GM12874 (cell line): ENCODE data around the gene EML4.

Source experiments
- TF ChIP-seq, protein P1 (sequence below): IDR thresholded peaks from 2 replicates; pipeline ENCODE4 v1.5.1; 2011; ENCODE audit warnings: low read depth, mild to moderate bottlenecking, control low read depth, low read length, moderate library complexity; ENCODE audit not compliant: insufficient read depth

The EML4 gene, protein sequence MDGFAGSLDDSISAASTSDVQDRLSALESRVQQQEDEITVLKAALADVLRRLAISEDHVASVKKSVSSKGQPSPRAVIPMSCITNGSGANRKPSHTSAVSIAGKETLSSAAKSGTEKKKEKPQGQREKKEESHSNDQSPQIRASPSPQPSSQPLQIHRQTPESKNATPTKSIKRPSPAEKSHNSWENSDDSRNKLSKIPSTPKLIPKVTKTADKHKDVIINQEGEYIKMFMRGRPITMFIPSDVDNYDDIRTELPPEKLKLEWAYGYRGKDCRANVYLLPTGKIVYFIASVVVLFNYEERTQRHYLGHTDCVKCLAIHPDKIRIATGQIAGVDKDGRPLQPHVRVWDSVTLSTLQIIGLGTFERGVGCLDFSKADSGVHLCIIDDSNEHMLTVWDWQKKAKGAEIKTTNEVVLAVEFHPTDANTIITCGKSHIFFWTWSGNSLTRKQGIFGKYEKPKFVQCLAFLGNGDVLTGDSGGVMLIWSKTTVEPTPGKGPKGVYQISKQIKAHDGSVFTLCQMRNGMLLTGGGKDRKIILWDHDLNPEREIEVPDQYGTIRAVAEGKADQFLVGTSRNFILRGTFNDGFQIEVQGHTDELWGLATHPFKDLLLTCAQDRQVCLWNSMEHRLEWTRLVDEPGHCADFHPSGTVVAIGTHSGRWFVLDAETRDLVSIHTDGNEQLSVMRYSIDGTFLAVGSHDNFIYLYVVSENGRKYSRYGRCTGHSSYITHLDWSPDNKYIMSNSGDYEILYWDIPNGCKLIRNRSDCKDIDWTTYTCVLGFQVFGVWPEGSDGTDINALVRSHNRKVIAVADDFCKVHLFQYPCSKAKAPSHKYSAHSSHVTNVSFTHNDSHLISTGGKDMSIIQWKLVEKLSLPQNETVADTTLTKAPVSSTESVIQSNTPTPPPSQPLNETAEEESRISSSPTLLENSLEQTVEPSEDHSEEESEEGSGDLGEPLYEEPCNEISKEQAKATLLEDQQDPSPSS

DNA sequence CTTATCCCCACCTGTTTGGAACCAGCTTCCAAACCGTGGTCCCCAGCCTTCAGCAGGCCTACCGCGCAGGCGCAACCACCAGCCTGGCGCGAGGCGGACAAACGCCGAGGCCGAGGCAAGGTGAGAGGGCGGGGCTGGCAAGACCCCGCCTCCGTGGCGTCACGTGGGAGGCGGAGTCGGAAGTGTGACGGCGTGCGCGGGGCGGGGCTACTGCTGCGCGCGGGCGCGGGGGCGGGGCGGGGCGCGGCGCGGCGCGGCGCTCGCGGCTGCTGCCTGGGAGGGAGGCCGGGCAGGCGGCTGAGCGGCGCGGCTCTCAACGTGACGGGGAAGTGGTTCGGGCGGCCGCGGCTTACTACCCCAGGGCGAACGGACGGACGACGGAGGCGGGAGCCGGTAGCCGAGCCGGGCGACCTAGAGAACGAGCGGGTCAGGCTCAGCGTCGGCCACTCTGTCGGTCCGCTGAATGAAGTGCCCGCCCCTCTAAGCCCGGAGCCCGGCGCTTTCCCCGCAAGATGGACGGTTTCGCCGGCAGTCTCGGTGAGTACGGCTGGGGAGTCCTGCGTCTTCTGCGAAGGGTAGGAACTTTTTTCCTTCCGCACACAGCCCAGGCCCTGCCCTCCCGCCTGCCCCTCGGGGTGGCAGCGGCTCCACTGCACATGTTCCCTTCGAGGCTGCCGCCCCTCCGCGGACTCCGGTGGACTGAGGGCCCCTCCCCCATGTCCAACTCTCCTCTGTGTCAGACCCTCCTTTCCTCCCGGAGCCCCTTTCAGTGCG is at the start of gene EML4:
EML4 (plus strand) TSS at position 254 of the 774 bp plus-strand sequence; CDS start at position 513, 259 bp downstream.
- TF ChIP-seq, protein P1, sequence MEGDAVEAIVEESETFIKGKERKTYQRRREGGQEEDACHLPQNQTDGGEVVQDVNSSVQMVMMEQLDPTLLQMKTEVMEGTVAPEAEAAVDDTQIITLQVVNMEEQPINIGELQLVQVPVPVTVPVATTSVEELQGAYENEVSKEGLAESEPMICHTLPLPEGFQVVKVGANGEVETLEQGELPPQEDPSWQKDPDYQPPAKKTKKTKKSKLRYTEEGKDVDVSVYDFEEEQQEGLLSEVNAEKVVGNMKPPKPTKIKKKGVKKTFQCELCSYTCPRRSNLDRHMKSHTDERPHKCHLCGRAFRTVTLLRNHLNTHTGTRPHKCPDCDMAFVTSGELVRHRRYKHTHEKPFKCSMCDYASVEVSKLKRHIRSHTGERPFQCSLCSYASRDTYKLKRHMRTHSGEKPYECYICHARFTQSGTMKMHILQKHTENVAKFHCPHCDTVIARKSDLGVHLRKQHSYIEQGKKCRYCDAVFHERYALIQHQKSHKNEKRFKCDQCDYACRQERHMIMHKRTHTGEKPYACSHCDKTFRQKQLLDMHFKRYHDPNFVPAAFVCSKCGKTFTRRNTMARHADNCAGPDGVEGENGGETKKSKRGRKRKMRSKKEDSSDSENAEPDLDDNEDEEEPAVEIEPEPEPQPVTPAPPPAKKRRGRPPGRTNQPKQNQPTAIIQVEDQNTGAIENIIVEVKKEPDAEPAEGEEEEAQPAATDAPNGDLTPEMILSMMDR: no peak

DNA sequence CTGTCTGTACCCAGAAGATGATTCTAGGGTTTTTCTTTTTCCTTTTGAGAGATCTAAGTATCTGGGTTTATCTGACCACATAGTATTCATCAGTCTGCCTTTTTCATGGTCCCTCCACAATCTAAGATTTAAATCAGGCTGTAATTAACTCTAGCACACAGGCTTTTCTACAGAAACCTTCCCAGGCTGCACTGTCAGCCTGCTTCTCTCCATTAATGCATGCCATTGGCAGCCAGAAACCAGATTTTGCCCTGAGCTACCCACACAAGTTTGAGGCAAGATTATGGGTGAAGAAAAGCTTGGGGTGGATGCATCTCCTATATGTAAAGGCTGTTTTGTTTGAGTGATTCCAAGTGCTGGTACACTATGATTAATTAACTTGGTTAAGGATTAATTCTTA is 45.7 kb upstream of the EML4 start:
- TF ChIP-seq, protein P1: no peak

DNA sequence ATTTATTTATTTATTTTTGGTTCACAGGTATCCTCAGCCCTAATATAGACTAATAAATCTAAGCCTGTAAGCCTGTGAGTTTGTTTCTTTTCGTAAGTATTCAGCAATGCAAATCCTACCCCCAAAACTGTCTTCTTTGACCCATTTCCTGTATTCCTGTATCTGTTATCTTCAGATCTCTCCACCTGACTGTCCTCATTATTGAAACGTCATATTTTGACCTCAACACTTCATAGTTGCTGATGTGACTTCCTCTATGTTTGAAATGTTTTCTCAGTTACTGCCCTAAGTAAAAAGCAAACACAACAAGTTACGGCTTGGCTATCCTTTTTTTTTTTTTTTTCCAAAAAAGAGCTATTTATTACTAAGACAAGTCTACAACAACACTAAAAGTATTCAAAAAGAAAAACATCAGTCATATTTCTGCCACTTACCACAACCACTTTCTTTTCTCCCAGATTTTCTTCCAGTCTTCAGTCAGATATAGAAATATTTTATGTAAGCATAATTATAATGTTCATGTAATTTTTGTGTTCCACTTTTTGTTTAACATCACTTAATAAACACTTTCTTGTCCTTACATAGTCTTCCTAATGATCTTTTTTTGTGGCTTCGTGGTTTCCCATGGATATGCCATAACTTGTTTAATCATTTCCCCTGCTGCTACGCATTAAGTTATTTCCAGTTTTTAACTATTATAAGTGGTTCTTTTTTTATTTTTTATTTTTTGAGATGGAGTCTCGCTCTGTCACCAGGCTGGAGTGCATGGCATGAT is 45.0 kb upstream of the EML4 start:
- TF ChIP-seq, protein P1: no peak

DNA sequence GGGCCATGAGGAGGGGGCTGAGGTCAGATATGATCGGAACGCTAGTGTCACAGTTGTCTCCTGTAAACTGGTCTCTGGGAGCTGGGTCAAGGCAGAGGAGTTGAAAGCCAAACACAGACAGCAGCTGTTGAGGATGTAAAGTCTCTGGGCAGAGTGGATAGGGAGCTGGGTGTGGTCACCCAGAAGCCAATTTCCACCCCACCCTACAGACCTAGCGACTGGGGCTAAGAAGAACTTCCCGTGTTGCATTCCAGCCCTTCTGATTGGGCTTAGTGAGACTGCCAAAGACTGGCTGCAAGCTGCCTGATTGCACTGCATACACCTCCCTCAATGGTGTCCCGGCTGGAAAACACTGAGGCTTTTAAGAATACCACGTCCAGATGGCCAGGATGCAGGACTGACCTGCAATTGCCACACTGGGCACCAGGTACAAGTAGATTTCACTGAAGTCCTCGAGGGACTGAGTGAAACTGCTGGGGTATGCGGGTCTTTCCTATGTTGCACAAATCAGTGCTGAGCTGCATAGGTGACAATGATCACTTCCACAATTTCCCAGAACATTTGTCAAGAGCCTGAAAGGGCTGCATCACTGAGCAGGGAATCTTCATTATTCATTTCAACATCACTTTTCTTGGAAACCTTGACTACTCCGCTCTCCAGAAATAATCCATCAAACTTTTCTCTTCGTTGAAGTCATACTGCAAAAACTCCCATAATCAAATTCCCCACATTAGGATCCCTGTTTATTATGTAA is 43.1 kb upstream of the EML4 start:
- TF ChIP-seq, protein P1: no peak

DNA sequence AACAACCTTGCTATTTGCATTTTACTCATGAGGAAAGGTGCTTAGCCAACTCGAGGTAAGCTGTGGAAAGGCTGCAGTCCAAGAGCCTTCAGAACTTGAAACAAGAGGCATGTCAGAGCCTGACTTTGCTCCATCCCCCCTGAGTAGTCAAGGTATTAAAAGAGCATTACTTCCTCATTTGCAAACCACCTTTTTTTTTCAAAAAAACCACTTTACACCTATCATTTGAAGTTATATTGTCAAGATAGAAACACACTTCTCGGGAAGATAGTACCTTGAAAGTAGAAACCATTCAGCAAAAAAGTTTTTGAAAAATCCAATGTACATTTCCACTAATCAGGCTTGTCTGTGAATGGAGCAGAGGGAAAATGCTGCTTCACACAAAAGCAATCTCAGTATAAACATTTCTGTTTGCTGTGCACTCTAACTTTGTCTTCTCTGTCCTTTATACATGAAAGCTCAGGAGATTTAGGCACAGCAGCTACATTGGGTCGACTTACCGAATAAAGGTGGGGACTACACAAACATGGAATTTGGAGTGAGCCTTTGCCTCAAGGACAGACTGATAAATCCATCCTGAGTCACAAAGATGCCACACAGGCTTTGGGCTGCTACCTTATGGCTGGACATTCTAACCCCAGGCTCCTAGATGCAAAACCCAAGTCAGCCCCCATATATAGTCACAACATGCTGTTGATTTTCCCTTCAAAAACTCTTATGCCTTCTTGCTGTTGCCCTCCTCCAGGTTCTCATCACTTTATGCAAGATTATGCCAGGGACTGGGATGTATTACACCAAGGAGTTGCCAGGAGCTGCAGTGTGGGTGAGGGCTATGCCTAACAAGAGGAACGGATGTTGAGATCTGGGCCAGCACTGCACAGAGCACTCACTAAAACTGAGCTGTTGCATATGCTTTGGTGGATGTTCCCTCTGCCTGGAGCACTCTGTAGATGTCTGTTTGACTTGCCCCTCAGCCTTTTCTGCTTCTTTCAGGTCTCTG is 41.4 kb upstream of the EML4 start:
- TF ChIP-seq, protein P1: no peak
